GM10266 (cell line): ENCODE results near the gene HMX2.
A peak's percentile ranks its signal among the peaks of the same experiment; 100 is the strongest.

Source experiments
- DNase-seq: peaks from one replicate; pipeline ENCODE4 v3.0.0; 2012; ENCODE audit errors: extremely low spot score
- CTCF ChIP-seq: IDR thresholded peaks from 2 replicates; pipeline ENCODE4 v1.5.1; 2012; ENCODE audit warnings: mild to moderate bottlenecking, low read depth; ENCODE audit not compliant: control insufficient read depth, insufficient read depth; ENCODE audit errors: missing control alignments

HMX2 gene

GRCh38 chr10:123140164-123140982 lies 7.6 kb upstream of the HMX2 start:
- DNase-seq: peak; percentile 55

GRCh38 chr10:123140983-123141390 lies 6.9 kb upstream of the HMX2 start:
- DNase-seq: no peak
- TF ChIP-seq CTCF: no peak

More at GRCh38 chr10:123140164-123140982, 7.6 kb upstream of the HMX2 start:
- peak; percentile 39 for TF ChIP-seq CTCF

GRCh38 chr10:123141791-123142700 lies 5.9 kb upstream of the HMX2 start:
- no peak for TF ChIP-seq CTCF
- no peak for DNase-seq

GRCh38 chr10:123142701-123143161 lies 5.2 kb upstream of the HMX2 start:
- peak; percentile 39 for DNase-seq
- TF ChIP-seq CTCF: no peak

GRCh38 chr10:123143162-123143824 lies 4.6 kb upstream of the HMX2 start:
- no peak for TF ChIP-seq CTCF
- peak; percentile 36 for DNase-seq

GRCh38 chr10:123143825-123144168 lies 4.1 kb upstream of the HMX2 start:
- no peak for DNase-seq
- no peak for TF ChIP-seq CTCF
